Mucosa of gallbladder (tissue), 1 donor: ENCODE data around the gene PTGER3. TPM values are rescaled to one million over a fixed set of nuclear protein-coding genes. Genes with fewer than 3 reads are reported as not detected.
"Not testable (repeated sequence)": the region's sequence is repeated elsewhere in the genome, so short reads cannot be mapped to it uniquely, and the experiment has no call there.

Experiments used
- DNase-seq: peaks from one replicate; pipeline ENCODE4 v3.0.0-alpha.2; 2020; ENCODE audit warnings: low spot score
- total RNA-seq: library from RNA; stranded (reverse); gene quantifications from one replicate; pipeline ENCODE4 v1.2.1, GENCODE V29; 2021
- donor health status: DM: no; HTN: no; CAD: no.

PTGER3 gene
- total RNA-seq, 1 donor from 2014 or later = 28.4 TPM

DNA sequence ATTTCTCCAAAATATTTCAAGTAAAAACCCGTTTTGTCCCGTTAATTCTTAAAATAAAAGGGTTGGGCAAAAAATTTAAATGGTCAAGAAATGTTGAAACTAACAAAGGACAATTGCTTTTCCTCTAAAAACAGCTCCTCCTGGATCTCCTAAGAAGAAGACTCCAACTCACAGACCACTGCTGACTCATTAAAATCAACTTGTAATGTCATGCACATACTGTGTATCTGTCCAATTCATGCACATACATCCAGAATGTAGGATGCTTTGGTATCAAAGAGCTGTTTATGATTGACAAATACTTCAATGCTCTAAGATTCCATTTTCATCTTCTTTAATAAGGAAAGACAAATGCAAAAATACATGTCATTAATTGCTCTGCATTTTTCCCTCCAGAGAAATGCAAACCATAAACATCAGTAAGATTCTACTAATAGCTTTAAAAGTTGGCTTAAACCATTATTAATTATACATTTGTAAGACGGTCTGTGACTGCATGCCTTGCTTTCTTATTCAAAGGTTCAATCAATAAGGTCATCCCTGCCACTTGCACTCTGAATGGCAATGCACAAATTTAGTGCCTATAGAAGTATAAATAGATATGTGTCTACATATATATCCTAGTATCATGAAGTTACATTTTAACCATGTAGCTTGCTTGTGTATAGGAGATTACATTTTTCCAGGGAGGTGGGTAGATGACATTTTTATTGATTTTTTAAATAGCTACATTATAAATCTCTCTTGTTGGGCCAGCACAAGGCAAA is 44.7 kb downstream of the PTGER3 start:
- no peak for DNase-seq

DNA sequence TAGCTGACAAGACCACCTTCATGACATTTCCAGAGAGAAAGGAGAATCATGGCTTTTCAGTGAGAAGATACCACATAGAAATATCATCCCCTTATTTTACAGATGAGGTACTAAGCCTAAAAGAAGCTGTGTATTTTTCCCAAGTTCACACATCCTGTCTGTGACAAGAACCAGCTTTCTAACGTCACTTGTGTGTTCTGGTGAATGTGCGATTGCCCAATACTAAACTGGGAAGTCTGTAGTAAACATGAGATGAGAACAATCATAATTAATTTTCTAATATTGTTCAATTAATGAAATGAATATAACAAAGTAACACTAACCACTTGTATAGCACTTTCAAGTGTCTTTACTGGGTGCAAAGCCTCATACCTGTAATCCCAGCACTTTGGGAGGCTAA is 46.0 kb downstream of the PTGER3 start:
- DNase-seq = no peak

GRCh38 chr1:70997793-70998192 is 49.8 kb downstream of the PTGER3 start:
- no peak for DNase-seq

DNA sequence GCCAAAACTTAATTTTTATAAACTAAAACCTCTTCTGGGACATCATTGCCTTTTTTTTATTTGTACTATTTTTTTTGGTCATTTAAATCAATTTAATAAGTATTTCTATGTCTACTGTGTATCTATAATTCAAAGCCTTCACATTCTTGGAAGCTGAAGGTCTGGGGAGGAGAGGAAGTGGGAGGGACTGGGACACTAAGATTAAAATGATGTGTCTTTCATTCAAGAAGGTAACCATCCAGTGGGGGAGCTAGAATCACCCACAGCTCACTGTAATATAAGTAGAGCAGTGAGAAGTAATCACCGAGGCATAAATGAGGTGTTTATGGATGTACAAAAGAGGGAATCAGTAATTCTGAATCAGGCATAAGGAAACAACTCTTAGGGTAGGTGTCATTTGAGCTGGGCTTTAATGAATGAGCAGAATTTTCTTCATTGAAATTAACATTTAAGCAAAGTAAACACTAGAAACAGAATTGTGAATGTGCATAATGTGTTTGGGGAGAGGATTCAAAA is 52.8 kb downstream of the PTGER3 start:
- DNase-seq = no peak

DNA sequence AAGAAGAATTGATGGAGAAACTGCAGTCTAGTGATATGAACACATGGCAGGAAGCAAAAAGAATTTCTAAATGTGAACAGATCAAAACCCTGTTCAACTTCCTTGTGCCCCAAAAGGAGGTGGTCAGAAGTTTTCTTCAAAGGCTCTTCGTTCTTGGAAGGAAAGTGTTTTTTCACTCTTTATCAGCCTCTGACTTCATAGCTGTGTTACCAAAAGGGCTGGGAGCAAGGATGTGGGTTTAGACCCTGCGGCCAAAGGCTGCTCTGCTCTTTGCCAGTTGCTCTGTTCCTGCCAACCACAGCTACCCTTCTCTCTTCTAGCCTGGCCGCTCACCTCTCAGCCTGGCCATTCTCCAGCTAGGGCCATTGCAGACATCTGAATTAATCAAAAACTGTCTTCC is 53.8 kb downstream of the PTGER3 start:
- DNase-seq = no peak

DNA sequence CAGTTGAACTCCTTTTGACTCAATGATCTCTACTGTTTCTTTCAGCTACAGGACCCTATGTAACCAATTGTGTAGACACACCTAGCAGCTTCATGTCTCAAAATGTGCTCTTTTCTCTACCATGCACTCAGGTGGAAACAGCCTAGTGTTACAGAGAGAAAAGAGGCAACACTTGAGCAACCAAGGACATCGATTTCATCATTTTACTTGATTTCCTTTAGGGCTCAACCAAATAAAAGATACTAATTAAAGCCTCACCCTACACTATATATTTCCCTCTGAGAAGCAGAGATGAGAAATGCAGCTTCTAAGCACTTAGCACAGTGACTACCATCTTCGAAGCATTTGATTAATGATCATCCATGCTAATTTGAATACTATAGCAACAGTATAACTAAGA is 55.1 kb downstream of the PTGER3 start:
- DNase-seq = no peak

DNA sequence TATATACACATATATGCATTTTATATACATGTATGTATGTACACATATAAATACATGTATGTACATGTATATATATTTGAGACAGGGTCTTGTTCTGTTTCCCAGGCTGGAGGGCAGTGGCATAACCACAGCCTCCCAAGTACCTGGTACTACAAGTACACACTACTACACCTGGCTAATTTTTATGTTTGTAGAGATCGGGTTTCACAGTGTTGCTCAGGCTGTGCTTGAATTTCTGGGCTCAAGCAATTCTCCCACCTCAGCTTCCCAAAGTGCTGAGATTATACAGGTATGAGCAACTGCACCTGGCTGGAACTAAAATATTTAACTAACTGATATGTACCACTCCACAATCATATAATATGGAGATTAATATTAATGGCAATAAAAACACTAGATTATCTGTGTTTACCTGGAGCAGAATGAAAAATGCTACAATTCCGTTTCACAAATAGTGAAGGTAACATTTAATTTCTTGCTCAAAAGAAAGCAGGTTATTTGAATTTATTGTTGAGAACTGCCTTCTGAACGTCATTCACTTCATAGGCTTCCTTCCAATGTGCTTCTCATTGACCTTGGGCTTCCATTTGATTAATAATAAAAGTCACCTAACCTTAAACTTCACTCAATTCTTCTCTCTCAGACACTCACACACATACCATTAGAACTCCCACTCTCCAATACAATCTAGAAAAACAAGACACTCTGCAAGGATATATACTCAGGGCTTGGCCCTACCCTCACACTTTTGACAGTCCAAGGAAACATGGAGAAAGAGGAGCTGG is 57.0 kb downstream of the PTGER3 start:
- DNase-seq = no peak

DNA sequence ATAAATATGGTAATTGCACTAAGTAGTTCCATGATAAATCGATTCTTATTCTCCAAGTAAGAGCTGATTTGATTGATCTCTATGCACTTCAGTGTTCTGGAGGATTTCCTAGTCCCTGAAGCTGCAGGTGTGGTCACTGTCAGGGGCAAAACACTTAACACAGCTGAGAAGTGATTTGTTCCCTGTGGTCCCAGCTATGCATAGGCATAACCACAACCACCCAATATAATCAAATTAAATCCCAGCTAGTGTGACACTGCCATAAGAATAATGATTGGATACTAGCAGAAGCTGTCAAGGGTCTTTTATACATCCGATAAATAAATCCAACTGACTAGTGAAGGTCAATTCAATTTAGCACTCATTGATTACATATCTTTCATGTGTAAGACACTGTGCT is 60.1 kb downstream of the PTGER3 start:
- DNase-seq = no peak

- not testable (repeated sequence) for DNase-seq
Measured at GRCh38 chr1:70985776-70986225, 61.8 kb downstream of the PTGER3 start.

- DNase-seq = not testable (repeated sequence)
Measured at GRCh38 chr1:70985278-70985677, 62.3 kb downstream of the PTGER3 start.

DNA sequence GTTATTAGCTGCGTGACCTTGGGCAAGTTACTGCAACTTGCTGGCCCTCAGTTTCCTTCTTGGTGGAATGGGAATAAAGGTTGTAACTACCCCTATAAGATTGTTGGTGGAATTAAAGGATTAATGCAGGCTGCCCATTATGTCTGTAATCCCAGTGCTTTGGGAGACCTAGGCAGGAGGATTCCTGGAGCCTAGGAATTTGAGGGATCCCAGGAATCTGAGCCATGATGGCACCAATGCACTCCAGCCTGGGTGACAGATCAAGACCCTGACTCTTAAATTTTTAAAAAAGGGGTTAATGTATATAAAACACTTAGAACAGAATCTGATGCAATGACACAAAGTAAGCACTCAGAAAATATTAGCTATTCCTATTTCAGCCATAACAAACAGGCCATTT is 67.3 kb downstream of the PTGER3 start:
- no peak for DNase-seq

GRCh38 chr1:70979881-70980280 is 67.7 kb downstream of the PTGER3 start:
- DNase-seq = no peak

DNA sequence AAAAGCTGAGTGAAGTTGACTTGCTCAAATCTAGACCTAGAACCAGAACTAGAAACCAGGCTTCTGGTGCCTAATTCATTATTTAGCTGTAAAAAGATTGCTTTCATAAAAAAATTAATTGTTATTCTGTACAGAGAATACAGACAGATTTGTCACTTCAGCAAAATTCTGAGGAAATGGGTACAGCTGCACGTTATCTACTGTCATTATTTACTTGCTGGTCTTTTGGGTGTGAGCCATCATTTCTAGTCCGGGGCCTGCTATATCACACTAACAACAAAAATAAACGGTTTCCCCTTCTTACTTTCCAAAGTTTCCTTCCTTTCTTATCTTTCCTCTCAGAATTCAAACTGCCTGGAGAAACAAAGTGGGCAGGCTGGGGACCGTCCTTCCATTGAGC is 68.3 kb downstream of the PTGER3 start:
- DNase-seq = no peak

DNA sequence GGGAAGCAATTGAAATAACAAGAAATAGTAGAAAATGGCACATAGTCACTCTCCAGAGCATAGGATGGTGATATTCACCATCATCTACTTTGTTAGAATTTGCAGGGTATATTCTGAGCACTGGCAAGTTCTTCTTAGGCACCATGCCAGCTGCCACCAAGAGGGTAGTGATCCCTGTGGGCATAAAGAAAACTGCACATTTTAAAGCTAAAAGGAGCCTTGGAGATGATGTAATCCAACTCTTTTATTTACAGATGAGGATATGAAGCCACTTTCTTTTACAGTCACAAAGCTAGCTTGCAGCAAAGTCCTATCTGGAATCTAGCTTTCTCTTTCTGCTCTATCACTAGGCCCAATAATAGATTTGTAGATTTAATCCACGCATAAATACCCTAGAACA is 69.0 kb downstream of the PTGER3 start:
- DNase-seq = no peak

DNA sequence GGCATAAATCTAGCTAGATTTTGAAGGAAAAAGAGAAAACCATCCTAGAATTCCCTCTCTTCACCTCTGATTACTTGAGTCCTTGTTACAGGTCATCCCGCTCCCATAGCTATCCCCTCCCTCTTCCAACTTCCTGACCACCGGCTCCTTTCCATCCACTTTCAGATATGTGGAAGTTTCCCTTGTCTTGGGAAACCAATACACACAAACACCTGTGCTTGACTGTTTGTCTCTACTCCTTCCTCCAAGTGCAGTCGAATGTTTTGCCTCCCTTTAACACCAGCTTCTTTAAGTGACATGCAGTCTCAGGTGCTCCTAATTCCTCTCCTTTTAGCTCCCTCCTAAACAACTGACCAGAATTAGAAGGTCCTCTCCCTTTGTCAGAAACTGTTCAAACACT is 70.0 kb downstream of the PTGER3 start:
- no peak for DNase-seq

- no peak for DNase-seq
Measured at GRCh38 chr1:70977041-70977440, 70.6 kb downstream of the PTGER3 start.

DNA sequence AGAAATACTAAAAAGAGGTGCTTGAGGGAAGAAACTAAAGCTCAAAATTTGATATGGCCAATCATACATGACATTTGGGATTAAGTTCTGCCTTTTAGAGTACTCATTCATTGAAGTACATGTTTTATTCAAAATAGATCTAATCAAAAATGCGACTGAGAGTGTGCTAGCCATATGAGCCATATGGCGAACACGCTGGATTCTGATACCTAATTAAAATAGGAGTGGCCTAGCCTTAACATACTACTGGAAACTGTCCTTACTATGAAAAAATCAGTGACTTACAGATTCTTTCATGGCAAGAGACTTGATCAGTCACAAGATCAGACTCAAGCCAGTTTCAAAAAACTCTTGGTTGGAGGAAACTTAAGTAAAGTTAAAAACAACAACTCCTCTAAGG is 73.9 kb downstream of the PTGER3 start:
- no peak for DNase-seq

GRCh38 chr1:70970407-70970806 is 77.2 kb downstream of the PTGER3 start:
- no peak for DNase-seq

DNA sequence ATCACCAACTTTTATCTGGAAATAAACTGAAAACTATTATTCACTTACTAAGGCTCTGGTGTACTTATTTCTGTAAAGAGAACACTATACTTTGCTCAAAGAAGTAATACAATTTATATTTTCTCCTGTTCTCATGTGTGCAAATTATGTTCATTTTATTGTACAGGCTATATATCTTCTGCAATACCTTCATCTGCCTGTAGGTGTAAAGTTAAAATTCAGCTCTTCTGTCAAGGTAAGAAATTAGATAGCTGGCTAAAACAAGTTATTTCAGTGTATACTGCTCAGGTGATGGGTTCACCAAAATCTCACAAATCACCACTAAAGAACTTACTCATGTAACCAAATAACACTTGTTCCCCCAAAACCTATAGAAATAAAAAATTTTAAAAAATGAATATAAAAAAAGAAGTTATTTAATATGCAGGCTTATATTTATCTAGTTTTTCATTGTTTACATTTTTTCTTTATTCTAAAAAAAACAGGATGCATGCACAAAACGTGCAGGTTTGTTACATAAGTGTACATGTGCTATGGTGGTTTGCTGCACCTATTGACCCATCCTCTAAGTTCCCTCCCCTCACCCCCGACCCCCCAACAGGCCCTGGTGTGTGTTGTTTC is 81.5 kb downstream of the PTGER3 start:
- DNase-seq = no peak

DNA sequence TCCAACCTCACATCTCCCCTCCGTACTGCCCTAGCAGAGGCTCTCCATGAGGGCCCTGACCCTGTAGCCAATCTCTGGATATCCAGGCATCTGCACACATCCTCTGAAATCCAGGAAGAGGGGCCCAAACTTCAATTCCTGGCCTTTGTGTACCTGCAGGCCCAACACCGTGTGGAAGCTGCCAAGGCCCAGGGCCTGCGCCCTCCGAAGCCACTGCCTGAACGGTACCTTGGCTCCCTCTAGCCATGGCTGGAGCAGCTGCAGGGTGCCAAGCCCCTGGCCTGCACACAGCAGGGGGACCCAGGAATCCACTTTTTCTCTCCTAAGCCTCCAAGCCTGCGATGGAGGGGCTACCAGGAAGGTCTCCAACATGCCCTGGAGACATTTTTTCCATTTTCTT is 84.2 kb downstream of the PTGER3 start:
- DNase-seq = no peak

GRCh38 chr1:70961374-70961975 is 86.1 kb downstream of the PTGER3 start:
- DNase-seq = no peak

DNA sequence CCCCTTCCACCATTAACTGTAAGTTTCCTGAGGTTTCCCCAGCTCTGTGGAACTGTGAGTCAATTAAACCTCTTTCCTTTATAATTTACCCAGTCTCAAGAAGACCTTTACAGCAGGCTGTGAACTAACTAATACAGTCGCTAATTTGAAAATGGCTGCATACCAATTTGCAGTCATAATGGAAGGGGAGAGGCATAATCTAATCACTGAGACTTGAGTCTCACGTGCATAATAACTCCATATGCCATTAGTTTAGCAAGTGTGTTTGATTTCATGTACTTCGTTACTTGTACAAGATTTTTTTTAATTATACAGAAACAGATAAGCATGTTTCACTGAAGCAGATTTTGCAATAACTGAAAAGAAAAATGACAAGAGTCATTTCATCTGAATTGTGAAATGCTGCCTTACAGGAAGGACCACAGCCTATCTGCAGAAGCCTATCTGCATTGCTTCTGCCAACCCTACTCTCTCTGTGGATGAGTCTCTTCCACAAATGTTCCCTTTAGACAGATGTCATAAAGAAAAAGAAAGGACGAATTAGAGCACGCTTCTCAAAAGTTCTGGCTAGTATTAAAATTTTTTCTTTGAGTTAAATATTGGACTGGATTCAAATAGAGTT is 99.1 kb downstream of the PTGER3 start:
- no peak for DNase-seq
